Spinal cord (tissue), 10 donors: ENCODE measurements around the gene FNDC3B. TPM values are rescaled to one million over a fixed set of nuclear protein-coding genes. Genes with fewer than 3 reads are reported as not detected.
A peak's percentile ranks its signal among the peaks of the same experiment; 100 is the strongest.

Experiments used
- DNase-seq, 6 donors: peaks; one replicate each; pipeline versions ENCODE4 v3.0.0 to v3.0.0-alpha.2; 2013 to 2015; ENCODE audit warnings: low spot score in 6 of 6, low read depth in 4 of 6
- H3K27ac ChIP-seq: one replicate; pipeline ENCODE4 v1.5.1; 2013; ENCODE audit warnings: low read depth, low read length, control low read depth
- H3K27me3 ChIP-seq: one replicate; pipeline ENCODE4 v1.6.1; 2013; ENCODE audit warnings: low read length; ENCODE audit not compliant: control insufficient read depth, insufficient read depth
- H3K36me3 ChIP-seq: one replicate; pipeline ENCODE4 v1.6.1; 2013; ENCODE audit warnings: low read length; ENCODE audit not compliant: control insufficient read depth, insufficient read depth
- H3K4me1 ChIP-seq: one replicate; pipeline ENCODE4 v1.6.1; 2013; ENCODE audit warnings: low read length; ENCODE audit not compliant: control insufficient read depth, insufficient read depth
- H3K4me3 ChIP-seq: one replicate; pipeline ENCODE4 v1.5.1; 2013; ENCODE audit warnings: low read depth, low read length, control low read depth
- H3K9me3 ChIP-seq: one replicate; pipeline ENCODE4 v1.6.1; 2013; ENCODE audit warnings: low read length; ENCODE audit not compliant: control insufficient read depth, insufficient read depth
- WGBS: methylation state at CpG from one replicate; pipeline ENCODE4 v1.1.5; 2013; ENCODE audit warnings: missing lambda C conversion rate; ENCODE audit not compliant: insufficient coverage; 5-methylcytosine and 5-hydroxymethylcytosine counted together
- polyA plus RNA-seq, 2 donors: library from polyadenylated mRNA; unstranded; fragments of 120-200 nt; gene quantifications; one replicate each; pipeline ENCODE4 v1.2.1, GENCODE V29; 2013; ENCODE audit not compliant: insufficient read length in 2 of 2
- total RNA-seq, 2 donors: library from RNA; depleted of rRNA in 1 of 2; stranded (reverse); fragments of 120-200 nt in 1 of 2; fragments of >200 nt in 1 of 2; gene quantifications; one replicate each; pipeline versions ENCODE4 v1.2.3 to v1.2.4, GENCODE V29; 2013 to 2014
- donor health status: healthy.

FNDC3B gene
- total and polyA plus RNA-seq, 4 donors = 14.9 to 66.8 (median 40.0) TPM

DNA sequence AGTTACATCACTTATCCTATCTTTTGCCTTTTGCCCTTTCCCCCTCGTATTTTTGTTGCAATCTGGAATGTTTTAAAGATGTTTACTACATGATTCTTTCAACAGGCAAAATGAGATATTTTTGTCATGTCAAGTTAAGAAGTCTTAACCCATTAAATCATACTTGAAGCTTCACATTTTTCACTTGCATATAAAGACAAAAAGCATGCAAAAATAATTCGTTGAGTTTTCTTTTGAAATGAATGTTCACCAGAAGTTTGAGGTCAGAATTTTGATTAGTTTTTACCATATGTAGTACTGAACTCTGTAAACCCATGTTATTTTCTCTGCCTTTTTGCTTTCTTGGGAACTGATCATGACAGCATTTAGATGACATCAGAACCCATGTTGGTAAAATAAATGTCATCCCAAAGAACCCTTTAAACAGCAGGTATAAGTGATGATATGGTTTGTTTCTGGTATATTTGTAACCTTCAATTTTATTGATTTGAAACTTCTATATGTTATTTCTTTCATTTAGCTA lies 220.4 kb downstream of the FNDC3B start:
- H3K36me3 ChIP-seq = no peaks in the 10 kb centered on the region
- H3K4me3 ChIP-seq = no peak overlapping the region
- H3K27ac ChIP-seq = peak overlapping the region; percentile 83
- no CpG with 5 or more reads among the region's 2 CpGs for WGBS
- H3K9me3 ChIP-seq = no peaks in the 10 kb centered on the region
- no peak for DNase-seq
- no peaks in the 10 kb centered on the region for H3K27me3 ChIP-seq
- peaks cover 6% of the 10 kb centered on the region for H3K4me1 ChIP-seq

- 50% methylated on average over 1 of the region's 2 CpGs for WGBS
- Histone ChIP-seq H3K27ac (peak overlapping the region; percentile 83), H3K27me3 (no peaks in the 10 kb centered on the region), H3K36me3 (no peaks in the 10 kb centered on the region), H3K4me3 (no peak overlapping the region), H3K4me1 (peaks cover 6% of the 10 kb centered on the region), H3K9me3 (no peaks in the 10 kb centered on the region)
- no peak for DNase-seq
Measured at GRCh38 chr3:172260381-172260780, 221.0 kb downstream of the FNDC3B start.

- H3K27me3 ChIP-seq = no peaks in the 10 kb centered on the region
- WGBS = 100% methylated on average over 4 of the region's 5 CpGs
- peak overlapping the region; percentile 83 for H3K27ac ChIP-seq
- H3K9me3 ChIP-seq = no peaks in the 10 kb centered on the region
- no peak overlapping the region for H3K4me3 ChIP-seq
- no peak for DNase-seq
- no peaks in the 10 kb centered on the region for H3K36me3 ChIP-seq
- peaks cover 6% of the 10 kb centered on the region for H3K4me1 ChIP-seq
Measured at GRCh38 chr3:172261054-172261453, 221.7 kb downstream of the FNDC3B start.

- peaks cover 6% of the 10 kb centered on the region for H3K4me1 ChIP-seq
- no peak overlapping the region for H3K27ac ChIP-seq
- no peaks in the 10 kb centered on the region for H3K9me3 ChIP-seq
- H3K4me3 ChIP-seq = no peak overlapping the region
- H3K36me3 ChIP-seq = no peaks in the 10 kb centered on the region
- DNase-seq = no peak
- WGBS = no CpG with 5 or more reads among the region's 1 CpG
- H3K27me3 ChIP-seq = no peaks in the 10 kb centered on the region
Measured at GRCh38 chr3:172262991-172263608, 223.7 kb downstream of the FNDC3B start.

DNA sequence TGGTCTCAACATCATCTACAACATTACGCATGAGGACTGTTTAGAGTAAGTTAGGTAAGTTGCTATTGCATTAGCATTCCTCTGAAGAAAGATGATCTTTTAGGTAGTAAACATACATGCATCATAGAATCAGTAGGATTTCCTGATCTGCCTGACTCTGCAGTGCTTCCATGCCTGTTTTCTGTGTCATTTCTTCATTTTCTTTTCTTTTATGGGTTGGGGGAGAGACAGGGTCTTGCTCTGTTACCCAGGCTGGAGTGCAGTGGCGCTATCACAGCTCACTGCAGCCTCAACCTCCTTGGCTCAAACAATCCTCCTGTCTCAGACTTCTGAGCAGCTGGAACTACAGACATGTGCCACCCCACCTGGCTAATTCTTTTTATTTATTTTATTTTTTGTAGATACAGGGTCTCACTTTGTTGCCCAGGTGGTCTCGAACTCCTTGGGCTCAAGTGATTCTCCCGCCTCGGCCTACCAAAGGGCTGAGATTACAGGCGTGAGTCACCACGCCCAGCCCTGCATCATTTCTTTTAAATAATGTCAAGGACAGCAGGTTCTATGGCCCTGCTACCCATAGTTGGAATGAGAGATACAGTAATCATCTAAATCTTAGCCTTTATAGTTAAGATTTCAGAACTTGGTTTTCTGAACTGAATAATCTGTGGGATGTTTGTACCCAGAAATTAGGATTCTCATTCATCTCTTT lies 224.6 kb downstream of the FNDC3B start:
- no peaks in the 10 kb centered on the region for H3K27me3 ChIP-seq
- H3K4me1 ChIP-seq = peaks cover 3% of the 10 kb centered on the region
- H3K9me3 ChIP-seq = no peaks in the 10 kb centered on the region
- 100% methylated on average over 2 of the region's 7 CpGs for WGBS
- no peak overlapping the region for H3K4me3 ChIP-seq
- DNase-seq = no peak
- no peak overlapping the region for H3K27ac ChIP-seq
- H3K36me3 ChIP-seq = no peaks in the 10 kb centered on the region

- peaks cover under 1% of the 10 kb centered on the region for H3K4me1 ChIP-seq
- no peak overlapping the region for H3K4me3 ChIP-seq
- 33% methylated on average over 1 of the region's 3 CpGs for WGBS
- DNase-seq = no peak
- H3K27me3 ChIP-seq = no peaks in the 10 kb centered on the region
- H3K36me3 ChIP-seq = peaks cover 5% of the 10 kb centered on the region
- no peaks in the 10 kb centered on the region for H3K9me3 ChIP-seq
- no peak overlapping the region for H3K27ac ChIP-seq
Measured at GRCh38 chr3:172266103-172266502, 226.7 kb downstream of the FNDC3B start.

- no peak overlapping the region for H3K4me3 ChIP-seq
- no peaks in the 10 kb centered on the region for H3K27me3 ChIP-seq
- no peaks in the 10 kb centered on the region for H3K9me3 ChIP-seq
- no peak for DNase-seq
- H3K36me3 ChIP-seq = peaks cover 5% of the 10 kb centered on the region
- H3K4me1 ChIP-seq = no peaks in the 10 kb centered on the region
- no peak overlapping the region for H3K27ac ChIP-seq
- no CpG with 5 or more reads among the region's 3 CpGs for WGBS
Measured at GRCh38 chr3:172268425-172268824, 229.0 kb downstream of the FNDC3B start.

GRCh38 chr3:172268868-172269267 lies 229.5 kb downstream of the FNDC3B start:
- Histone ChIP-seq H3K9me3 (no peaks in the 10 kb centered on the region), H3K4me3 (no peak overlapping the region), H3K27ac (no peak overlapping the region), H3K27me3 (no peaks in the 10 kb centered on the region), H3K4me1 (no peaks in the 10 kb centered on the region), H3K36me3 (peaks cover 5% of the 10 kb centered on the region)
- 40% methylated on average over 1 of the region's 2 CpGs for WGBS
- no peak for DNase-seq

- Histone ChIP-seq H3K4me1 (no peaks in the 10 kb centered on the region), H3K9me3 (no peaks in the 10 kb centered on the region), H3K4me3 (no peak overlapping the region), H3K27ac (no peak overlapping the region), H3K27me3 (no peaks in the 10 kb centered on the region), H3K36me3 (peaks cover 5% of the 10 kb centered on the region)
- WGBS = no CpG with 5 or more reads among the region's 4 CpGs
- DNase-seq = no peak
Measured at GRCh38 chr3:172270557-172271166, 231.3 kb downstream of the FNDC3B start.
